Liver (tissue), 3 donors: ENCODE measurements around the gene PTPRC.

Experiments
- EGR1 ChIP-seq, 2 donors: IDR thresholded peaks; 2 replicates each; pipeline ENCODE4 v1.6.1; 2016 to 2018; ENCODE audit warnings: antibody characterized with exemption in 2 of 2, low read depth in 2 of 2
- FOXA1 ChIP-seq: IDR thresholded peaks from 2 replicates; pipeline ENCODE4 v1.6.1; 2016; ENCODE audit warnings: antibody characterized with exemption
- GABPA ChIP-seq, 2 donors: IDR thresholded peaks in 1 of 2; conservative IDR thresholded peaks in 1 of 2; 2 replicates each; pipeline ENCODE4 v1.6.1; 2016; ENCODE audit warnings: antibody characterized with exemption in 2 of 2, mild to moderate bottlenecking in 1 of 2, moderate library complexity in 1 of 2
- HNF4G ChIP-seq: IDR thresholded peaks from 2 replicates; pipeline ENCODE4 v1.6.1; 2016; ENCODE audit warnings: antibody characterized with exemption
- NR2F2 ChIP-seq: IDR thresholded peaks from 2 replicates; pipeline ENCODE4 v1.6.1; 2016; ENCODE audit warnings: antibody characterized with exemption
- RAD21 ChIP-seq, 2 donors: IDR thresholded peaks; 2 replicates each; pipeline ENCODE4 v1.6.1; 2016; ENCODE audit warnings: antibody characterized with exemption in 2 of 2, mild to moderate bottlenecking in 2 of 2
- RXRA ChIP-seq, 2 donors: IDR thresholded peaks; 2 replicates each; pipeline ENCODE4 v1.6.1; 2017 to 2018; ENCODE audit warnings: antibody characterized with exemption in 2 of 2, mild to moderate bottlenecking in 1 of 2
- SP1 ChIP-seq: IDR thresholded peaks from 2 replicates; pipeline ENCODE4 v1.6.1; 2018; ENCODE audit warnings: antibody characterized with exemption, mild to moderate bottlenecking
- TAF1 ChIP-seq: conservative IDR thresholded peaks from 2 replicates; pipeline ENCODE4 v1.6.1; 2016; ENCODE audit warnings: antibody characterized with exemption, mild to moderate bottlenecking
- YY1 ChIP-seq: IDR thresholded peaks from 2 replicates; pipeline ENCODE4 v1.6.1; 2016; ENCODE audit warnings: antibody characterized with exemption, mild to moderate bottlenecking
- TF ChIP-seq, protein P1 (sequence below): IDR thresholded peaks from 2 replicates; pipeline ENCODE4 v1.6.1; 2016; ENCODE audit warnings: antibody characterized with exemption, mild to moderate bottlenecking
- TF ChIP-seq, protein P2 (sequence below): fragments of 150-350 bp; IDR thresholded peaks from 2 replicates; pipeline ENCODE4 v1.5.1; 2017; ENCODE audit warnings: improper control_type of control experiment, low read depth, low read length; ENCODE audit not compliant: missing input control
- TF ChIP-seq, protein P3 (sequence below): IDR thresholded peaks from 2 replicates; pipeline ENCODE4 v1.6.1; 2016; ENCODE audit warnings: antibody characterized with exemption
- TF ChIP-seq, protein P4 (sequence below): IDR thresholded peaks from 2 replicates; pipeline ENCODE4 v1.6.1; 2016; ENCODE audit warnings: antibody characterized with exemption
- donor health status: healthy.
- donor health status: healthy.

DNA sequence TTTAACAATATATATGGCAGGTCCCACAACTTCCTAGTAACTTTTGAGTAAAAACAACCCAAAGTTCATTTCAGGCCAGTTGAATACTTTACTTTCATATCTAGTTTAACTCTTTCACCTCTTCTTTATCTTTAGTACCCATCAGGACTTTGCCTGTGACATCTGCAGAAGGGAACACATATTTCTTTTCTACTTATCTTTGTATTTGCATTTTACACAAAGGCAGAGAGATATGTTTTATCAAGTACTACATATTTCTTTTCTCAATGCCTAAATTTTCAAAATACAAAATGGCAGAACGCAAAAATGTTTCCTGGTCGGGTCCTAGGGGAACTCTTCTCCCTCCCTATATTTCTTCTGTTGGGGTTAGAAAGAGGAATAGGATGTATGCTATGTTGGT lies 6.8 kb upstream of the PTPRC start:
- TF ChIP-seq, protein P1, sequence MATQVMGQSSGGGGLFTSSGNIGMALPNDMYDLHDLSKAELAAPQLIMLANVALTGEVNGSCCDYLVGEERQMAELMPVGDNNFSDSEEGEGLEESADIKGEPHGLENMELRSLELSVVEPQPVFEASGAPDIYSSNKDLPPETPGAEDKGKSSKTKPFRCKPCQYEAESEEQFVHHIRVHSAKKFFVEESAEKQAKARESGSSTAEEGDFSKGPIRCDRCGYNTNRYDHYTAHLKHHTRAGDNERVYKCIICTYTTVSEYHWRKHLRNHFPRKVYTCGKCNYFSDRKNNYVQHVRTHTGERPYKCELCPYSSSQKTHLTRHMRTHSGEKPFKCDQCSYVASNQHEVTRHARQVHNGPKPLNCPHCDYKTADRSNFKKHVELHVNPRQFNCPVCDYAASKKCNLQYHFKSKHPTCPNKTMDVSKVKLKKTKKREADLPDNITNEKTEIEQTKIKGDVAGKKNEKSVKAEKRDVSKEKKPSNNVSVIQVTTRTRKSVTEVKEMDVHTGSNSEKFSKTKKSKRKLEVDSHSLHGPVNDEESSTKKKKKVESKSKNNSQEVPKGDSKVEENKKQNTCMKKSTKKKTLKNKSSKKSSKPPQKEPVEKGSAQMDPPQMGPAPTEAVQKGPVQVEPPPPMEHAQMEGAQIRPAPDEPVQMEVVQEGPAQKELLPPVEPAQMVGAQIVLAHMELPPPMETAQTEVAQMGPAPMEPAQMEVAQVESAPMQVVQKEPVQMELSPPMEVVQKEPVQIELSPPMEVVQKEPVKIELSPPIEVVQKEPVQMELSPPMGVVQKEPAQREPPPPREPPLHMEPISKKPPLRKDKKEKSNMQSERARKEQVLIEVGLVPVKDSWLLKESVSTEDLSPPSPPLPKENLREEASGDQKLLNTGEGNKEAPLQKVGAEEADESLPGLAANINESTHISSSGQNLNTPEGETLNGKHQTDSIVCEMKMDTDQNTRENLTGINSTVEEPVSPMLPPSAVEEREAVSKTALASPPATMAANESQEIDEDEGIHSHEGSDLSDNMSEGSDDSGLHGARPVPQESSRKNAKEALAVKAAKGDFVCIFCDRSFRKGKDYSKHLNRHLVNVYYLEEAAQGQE, result no peak
- TF ChIP-seq, protein P2, sequence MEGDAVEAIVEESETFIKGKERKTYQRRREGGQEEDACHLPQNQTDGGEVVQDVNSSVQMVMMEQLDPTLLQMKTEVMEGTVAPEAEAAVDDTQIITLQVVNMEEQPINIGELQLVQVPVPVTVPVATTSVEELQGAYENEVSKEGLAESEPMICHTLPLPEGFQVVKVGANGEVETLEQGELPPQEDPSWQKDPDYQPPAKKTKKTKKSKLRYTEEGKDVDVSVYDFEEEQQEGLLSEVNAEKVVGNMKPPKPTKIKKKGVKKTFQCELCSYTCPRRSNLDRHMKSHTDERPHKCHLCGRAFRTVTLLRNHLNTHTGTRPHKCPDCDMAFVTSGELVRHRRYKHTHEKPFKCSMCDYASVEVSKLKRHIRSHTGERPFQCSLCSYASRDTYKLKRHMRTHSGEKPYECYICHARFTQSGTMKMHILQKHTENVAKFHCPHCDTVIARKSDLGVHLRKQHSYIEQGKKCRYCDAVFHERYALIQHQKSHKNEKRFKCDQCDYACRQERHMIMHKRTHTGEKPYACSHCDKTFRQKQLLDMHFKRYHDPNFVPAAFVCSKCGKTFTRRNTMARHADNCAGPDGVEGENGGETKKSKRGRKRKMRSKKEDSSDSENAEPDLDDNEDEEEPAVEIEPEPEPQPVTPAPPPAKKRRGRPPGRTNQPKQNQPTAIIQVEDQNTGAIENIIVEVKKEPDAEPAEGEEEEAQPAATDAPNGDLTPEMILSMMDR, result no peak
- TF ChIP-seq NR2F2, result no peak
- no peak for TF ChIP-seq SP1
- no peak for TF ChIP-seq GABPA (IDR thresholded peaks at IDR 0.05 in 1 of 2, conservative IDR thresholded peaks at IDR 0.05 in 1 of 2)
- TF ChIP-seq EGR1 (IDR thresholded peaks at IDR 0.05; ENCODE audit: low read depth in 2 of 2), result no peak
- TF ChIP-seq YY1, result no peak
- TF ChIP-seq RAD21 (IDR thresholded peaks at IDR 0.05), result no peak
- TF ChIP-seq, protein P3, sequence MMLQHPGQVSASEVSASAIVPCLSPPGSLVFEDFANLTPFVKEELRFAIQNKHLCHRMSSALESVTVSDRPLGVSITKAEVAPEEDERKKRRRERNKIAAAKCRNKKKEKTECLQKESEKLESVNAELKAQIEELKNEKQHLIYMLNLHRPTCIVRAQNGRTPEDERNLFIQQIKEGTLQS, result no peak
- TF ChIP-seq, protein P4, sequence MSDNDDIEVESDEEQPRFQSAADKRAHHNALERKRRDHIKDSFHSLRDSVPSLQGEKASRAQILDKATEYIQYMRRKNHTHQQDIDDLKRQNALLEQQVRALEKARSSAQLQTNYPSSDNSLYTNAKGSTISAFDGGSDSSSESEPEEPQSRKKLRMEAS, result no peak
- TF ChIP-seq RXRA (IDR thresholded peaks at IDR 0.05), result no peak
- no peak for TF ChIP-seq FOXA1
- no peak for TF ChIP-seq TAF1
- no peak for TF ChIP-seq HNF4G
